A673 (cell line): ENCODE results near the gene TWNK.

Experiments
- CTCF ChIP-seq: fragments of 300-800, 200-600 bp; sonication (generic); conservative IDR thresholded peaks from 2 replicates; pipeline ENCODE4 v1.5.1; 2017; ENCODE audit warnings: low read depth, mild to moderate bottlenecking, antibody characterized with exemption, low read length, moderate library complexity, mixed read lengths
- EZH2 ChIP-seq: fragments of 200-600 bp; sonication (generic); IDR thresholded peaks from 2 replicates; pipeline ENCODE4 v1.6.1; 2017; ENCODE audit warnings: borderline replicate concordance, low read depth, mild to moderate bottlenecking, mixed read lengths, antibody characterized with exemption, low read length; ENCODE audit not compliant: poor library complexity, severe bottlenecking

- TF ChIP-seq CTCF (no peak), EZH2 (no peak)
Observed at GRCh38 chr10:101010329-101010728, 23.0 kb downstream of the TWNK start.
